A549 (cell line): ENCODE data around the gene THOC1.

Source experiments
- ATOH8 ChIP-seq: fragments of 250-450 bp; sonication (Bioruptor Pico); IDR thresholded peaks from 2 replicates; pipeline ENCODE4 v1.5.0; 2020; ENCODE audit warnings: low read depth, mild to moderate bottlenecking, moderate library complexity
- BHLHE40 ChIP-seq: IDR thresholded peaks from 2 replicates; pipeline ENCODE4 v1.6.1; 2012; ENCODE audit warnings: low read depth, low read length, inconsistent platforms
- CHD2 ChIP-seq: fragments of 150-350 bp; IDR thresholded peaks from 2 replicates; pipeline ENCODE4 v1.6.1; 2014; ENCODE audit warnings: low read length; ENCODE audit not compliant: partially characterized antibody
- CTCF ChIP-seq: fragments of >200 bp; sonication (Bioruptor Twin); formaldehyde crosslinking; IDR thresholded peaks from 3 replicates; pipeline ENCODE4 v1.5.1; 2016
- FOXS1 ChIP-seq: fragments of 250-450 bp; sonication (Bioruptor Pico); IDR thresholded peaks from 2 replicates; pipeline ENCODE4 v1.5.0; 2020; ENCODE audit warnings: mild to moderate bottlenecking, moderate library complexity
- HDAC2 ChIP-seq: fragments of 200-600 bp; sonication (generic); IDR thresholded peaks from 2 replicates; pipeline ENCODE4 v1.6.1; 2016
- JUNB ChIP-seq: fragments of >200 bp; sonication (Bioruptor Twin); formaldehyde crosslinking; IDR thresholded peaks from 2 replicates; pipeline ENCODE4 v1.6.1; 2016
- POLR2A ChIP-seq: IDR thresholded peaks from 2 replicates; pipeline ENCODE4 v1.6.1; 2012; ENCODE audit warnings: mild to moderate bottlenecking, low read length
- TP53 ChIP-seq: fragments of 250-450 bp; sonication (Bioruptor Pico); IDR thresholded peaks from 2 replicates; pipeline ENCODE4 v1.5.0; 2021; ENCODE audit warnings: mild to moderate bottlenecking, moderate library complexity
- USF2 ChIP-seq: fragments of 450-650 bp; IDR thresholded peaks from 2 replicates; pipeline ENCODE4 v1.6.1; 2014; ENCODE audit warnings: antibody characterized with exemption
- ZSCAN20 ChIP-seq: fragments of 250-450 bp; sonication (Bioruptor Pico); IDR thresholded peaks from 2 replicates; pipeline ENCODE4 v1.8.0; 2022; ENCODE audit warnings: mild to moderate bottlenecking, moderate library complexity

GRCh38 chr18:227374-227773 is 40.5 kb downstream of the THOC1 start:
- no peak for TF ChIP-seq BHLHE40
- TF ChIP-seq CTCF, result no peak
- TF ChIP-seq FOXS1 (CRISPR knock-in tag), result no peak
- no peak for TF ChIP-seq HDAC2
- TF ChIP-seq TP53 (CRISPR knock-in tag), result no peak
- TF ChIP-seq USF2, result no peak
- TF ChIP-seq POLR2A, result no peak
- TF ChIP-seq JUNB, result no peak
- TF ChIP-seq CHD2, result no peak
- no peak for TF ChIP-seq ZSCAN20 (CRISPR knock-in tag)
- no peak for TF ChIP-seq ATOH8 (CRISPR knock-in tag)
